ENCODE measurements around the gene MRM3.

The MRM3 gene

GRCh38 chr17:791829-792228 is 9.7 kb downstream of the MRM3 start:
- in situ Hi-C loops (cut with MboI; ENCODE audit: low pct_unique_long_range_greater_than_20kb, low sequenced_read_pairs, unreplicated experiment) = no loop called here
- TF ChIP-seq CTCF (IDR thresholded peaks at IDR 0.05; ENCODE audit: extremely low read depth, insufficient read depth, missing control alignments) = no peak
- DNase-seq (ENCODE audit: low spot score) = no peak

- no peak for DNase-seq (ENCODE audit: low spot score)
- TF ChIP-seq CTCF (IDR thresholded peaks at IDR 0.05; ENCODE audit: extremely low read depth, insufficient read depth, missing control alignments) = no peak
- in situ Hi-C loops (cut with MboI; ENCODE audit: low pct_unique_long_range_greater_than_20kb, low sequenced_read_pairs, unreplicated experiment) = no loop called here
These were observed 10.1 kb downstream of the MRM3 start for GRCh38 chr17:792277-792676.

- in situ Hi-C loops (cut with MboI; ENCODE audit: low pct_unique_long_range_greater_than_20kb, low sequenced_read_pairs, unreplicated experiment) = no loop called here
- peak; percentile 85 for DNase-seq (ENCODE audit: low spot score)
- TF ChIP-seq CTCF (IDR thresholded peaks at IDR 0.05; ENCODE audit: extremely low read depth, insufficient read depth, missing control alignments) = peak; percentile 73
These were observed 12.7 kb downstream of the MRM3 start for GRCh38 chr17:794876-795275.

GRCh38 chr17:795276-795675 is 13.1 kb downstream of the MRM3 start:
- in situ Hi-C loops (cut with MboI; ENCODE audit: low pct_unique_long_range_greater_than_20kb, low sequenced_read_pairs, unreplicated experiment) = no loop called here
- DNase-seq (ENCODE audit: low spot score) = peak; percentile 15
- no peak for TF ChIP-seq CTCF (IDR thresholded peaks at IDR 0.05; ENCODE audit: extremely low read depth, insufficient read depth, missing control alignments)

GRCh38 chr17:795721-796120 is 13.6 kb downstream of the MRM3 start:
- in situ Hi-C loops (cut with MboI; ENCODE audit: low pct_unique_long_range_greater_than_20kb, low sequenced_read_pairs, unreplicated experiment) = no loop called here
- no peak for DNase-seq (ENCODE audit: low spot score)
- no peak for TF ChIP-seq CTCF (IDR thresholded peaks at IDR 0.05; ENCODE audit: extremely low read depth, insufficient read depth, missing control alignments)

GRCh38 chr17:796609-797008 is 14.5 kb downstream of the MRM3 start:
- in situ Hi-C loops (cut with MboI; ENCODE audit: low pct_unique_long_range_greater_than_20kb, low sequenced_read_pairs, unreplicated experiment) = no loop called here
- no peak for TF ChIP-seq CTCF (IDR thresholded peaks at IDR 0.05; ENCODE audit: extremely low read depth, insufficient read depth, missing control alignments)
- no peak for DNase-seq (ENCODE audit: low spot score)
